Measurements from ENCODE around the gene CLMN. TPM values are rescaled to one million over a fixed set of nuclear protein-coding genes. Genes with fewer than 3 reads are reported as not detected.
A peak's percentile ranks its signal among the peaks of the same experiment; 100 is the strongest.

CLMN gene
- total and polyA plus RNA-seq, 2 of the 13 experiments (the other 11 are each of a cell fraction or from before 2014, with no cell fraction given) = 15.1 to 16.7 TPM

DNA sequence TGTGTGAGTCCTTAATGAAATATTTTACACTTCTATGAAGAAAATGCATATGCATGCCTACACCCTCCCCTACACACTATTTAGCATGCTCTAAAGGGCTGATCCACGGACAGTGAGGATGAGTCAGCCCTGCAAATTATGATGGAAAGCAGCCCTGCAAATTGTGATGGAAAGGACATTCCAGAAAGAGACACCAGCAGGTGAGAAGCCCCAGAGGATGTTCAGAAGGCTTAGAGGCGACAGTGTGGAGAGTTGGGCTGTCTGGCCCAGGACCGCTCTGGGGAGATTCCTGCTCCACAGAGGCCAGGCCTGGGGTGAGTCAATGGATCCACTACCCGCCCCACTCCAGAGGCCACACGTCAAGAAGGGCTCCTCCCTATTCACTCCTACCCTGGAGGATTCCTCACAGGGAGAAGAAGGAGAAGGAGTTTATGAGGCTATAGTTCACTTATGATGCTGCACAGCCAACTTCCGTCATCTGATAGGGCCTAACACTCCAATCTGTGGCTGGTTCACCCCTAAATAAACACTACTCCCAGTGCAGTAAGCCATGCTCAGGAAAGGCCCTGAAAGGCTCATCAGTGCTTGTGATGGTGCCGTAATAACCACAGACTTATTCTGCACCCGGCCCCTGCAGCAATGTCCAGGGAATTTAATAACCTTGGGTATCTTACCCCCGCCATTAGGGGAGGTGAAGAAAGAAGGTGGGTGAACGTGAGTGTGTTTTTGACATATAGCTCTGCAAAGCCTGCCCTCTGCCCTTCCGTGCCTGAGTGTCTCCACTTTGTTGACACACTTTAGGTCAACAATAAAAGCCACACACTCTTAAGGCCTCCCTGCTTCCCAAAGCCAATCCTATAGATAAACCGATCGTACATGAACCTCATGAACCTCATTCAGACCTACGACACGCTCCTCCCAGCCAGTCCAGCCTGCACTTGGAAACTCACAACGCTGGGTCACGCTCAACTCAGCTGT, 46.4 kb downstream of the CLMN start (continued):
- TF ChIP-seq, protein P1, sequence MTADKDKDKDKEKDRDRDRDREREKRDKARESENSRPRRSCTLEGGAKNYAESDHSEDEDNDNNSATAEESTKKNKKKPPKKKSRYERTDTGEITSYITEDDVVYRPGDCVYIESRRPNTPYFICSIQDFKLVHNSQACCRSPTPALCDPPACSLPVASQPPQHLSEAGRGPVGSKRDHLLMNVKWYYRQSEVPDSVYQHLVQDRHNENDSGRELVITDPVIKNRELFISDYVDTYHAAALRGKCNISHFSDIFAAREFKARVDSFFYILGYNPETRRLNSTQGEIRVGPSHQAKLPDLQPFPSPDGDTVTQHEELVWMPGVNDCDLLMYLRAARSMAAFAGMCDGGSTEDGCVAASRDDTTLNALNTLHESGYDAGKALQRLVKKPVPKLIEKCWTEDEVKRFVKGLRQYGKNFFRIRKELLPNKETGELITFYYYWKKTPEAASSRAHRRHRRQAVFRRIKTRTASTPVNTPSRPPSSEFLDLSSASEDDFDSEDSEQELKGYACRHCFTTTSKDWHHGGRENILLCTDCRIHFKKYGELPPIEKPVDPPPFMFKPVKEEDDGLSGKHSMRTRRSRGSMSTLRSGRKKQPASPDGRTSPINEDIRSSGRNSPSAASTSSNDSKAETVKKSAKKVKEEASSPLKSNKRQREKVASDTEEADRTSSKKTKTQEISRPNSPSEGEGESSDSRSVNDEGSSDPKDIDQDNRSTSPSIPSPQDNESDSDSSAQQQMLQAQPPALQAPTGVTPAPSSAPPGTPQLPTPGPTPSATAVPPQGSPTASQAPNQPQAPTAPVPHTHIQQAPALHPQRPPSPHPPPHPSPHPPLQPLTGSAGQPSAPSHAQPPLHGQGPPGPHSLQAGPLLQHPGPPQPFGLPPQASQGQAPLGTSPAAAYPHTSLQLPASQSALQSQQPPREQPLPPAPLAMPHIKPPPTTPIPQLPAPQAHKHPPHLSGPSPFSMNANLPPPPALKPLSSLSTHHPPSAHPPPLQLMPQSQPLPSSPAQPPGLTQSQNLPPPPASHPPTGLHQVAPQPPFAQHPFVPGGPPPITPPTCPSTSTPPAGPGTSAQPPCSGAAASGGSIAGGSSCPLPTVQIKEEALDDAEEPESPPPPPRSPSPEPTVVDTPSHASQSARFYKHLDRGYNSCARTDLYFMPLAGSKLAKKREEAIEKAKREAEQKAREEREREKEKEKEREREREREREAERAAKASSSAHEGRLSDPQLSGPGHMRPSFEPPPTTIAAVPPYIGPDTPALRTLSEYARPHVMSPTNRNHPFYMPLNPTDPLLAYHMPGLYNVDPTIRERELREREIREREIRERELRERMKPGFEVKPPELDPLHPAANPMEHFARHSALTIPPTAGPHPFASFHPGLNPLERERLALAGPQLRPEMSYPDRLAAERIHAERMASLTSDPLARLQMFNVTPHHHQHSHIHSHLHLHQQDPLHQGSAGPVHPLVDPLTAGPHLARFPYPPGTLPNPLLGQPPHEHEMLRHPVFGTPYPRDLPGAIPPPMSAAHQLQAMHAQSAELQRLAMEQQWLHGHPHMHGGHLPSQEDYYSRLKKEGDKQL (CRISPR knock-in tag; IDR thresholded peaks at IDR 0.05; ENCODE audit: low read depth) = peak; percentile 57; the same call in 1 of the 2 replicates
- TF ChIP-seq EP300 (IDR thresholded peaks at IDR 0.05; ENCODE audit: low read depth in 2 of 2, low read length in 2 of 2) (peak in 1 of 2 experiments; percentile 75; a peak in 2 of 4 replicates), EP300 (CRISPR knock-in tag; IDR thresholded peaks at IDR 0.05; ENCODE audit: borderline replicate concordance) (no peak), CBX2 (IDR thresholded peaks at IDR 0.05; ENCODE audit: low read depth, low read length) (no peak), CBX2 (CRISPR knock-in tag; IDR thresholded peaks at IDR 0.05; ENCODE audit: low read depth) (no peak), ZNF616 (CRISPR knock-in tag; IDR thresholded peaks at IDR 0.05; ENCODE audit: low read depth) (no peak), ZNF761 (CRISPR knock-in tag; conservative IDR thresholded peaks at IDR 0.05) (no peak), NCOA2 (CRISPR knock-in tag; IDR thresholded peaks at IDR 0.05) (0 out of 2 replicates have a peak, but pooled peaks have one; percentile 37), ZZZ3 (CRISPR knock-in tag; IDR thresholded peaks at IDR 0.05; ENCODE audit: borderline replicate concordance) (0 out of 2 replicates have a peak, but pooled peaks have one; percentile 42), ZNF619 (CRISPR knock-in tag; IDR thresholded peaks at IDR 0.05) (no peak)
- TF ChIP-seq, protein P2, sequence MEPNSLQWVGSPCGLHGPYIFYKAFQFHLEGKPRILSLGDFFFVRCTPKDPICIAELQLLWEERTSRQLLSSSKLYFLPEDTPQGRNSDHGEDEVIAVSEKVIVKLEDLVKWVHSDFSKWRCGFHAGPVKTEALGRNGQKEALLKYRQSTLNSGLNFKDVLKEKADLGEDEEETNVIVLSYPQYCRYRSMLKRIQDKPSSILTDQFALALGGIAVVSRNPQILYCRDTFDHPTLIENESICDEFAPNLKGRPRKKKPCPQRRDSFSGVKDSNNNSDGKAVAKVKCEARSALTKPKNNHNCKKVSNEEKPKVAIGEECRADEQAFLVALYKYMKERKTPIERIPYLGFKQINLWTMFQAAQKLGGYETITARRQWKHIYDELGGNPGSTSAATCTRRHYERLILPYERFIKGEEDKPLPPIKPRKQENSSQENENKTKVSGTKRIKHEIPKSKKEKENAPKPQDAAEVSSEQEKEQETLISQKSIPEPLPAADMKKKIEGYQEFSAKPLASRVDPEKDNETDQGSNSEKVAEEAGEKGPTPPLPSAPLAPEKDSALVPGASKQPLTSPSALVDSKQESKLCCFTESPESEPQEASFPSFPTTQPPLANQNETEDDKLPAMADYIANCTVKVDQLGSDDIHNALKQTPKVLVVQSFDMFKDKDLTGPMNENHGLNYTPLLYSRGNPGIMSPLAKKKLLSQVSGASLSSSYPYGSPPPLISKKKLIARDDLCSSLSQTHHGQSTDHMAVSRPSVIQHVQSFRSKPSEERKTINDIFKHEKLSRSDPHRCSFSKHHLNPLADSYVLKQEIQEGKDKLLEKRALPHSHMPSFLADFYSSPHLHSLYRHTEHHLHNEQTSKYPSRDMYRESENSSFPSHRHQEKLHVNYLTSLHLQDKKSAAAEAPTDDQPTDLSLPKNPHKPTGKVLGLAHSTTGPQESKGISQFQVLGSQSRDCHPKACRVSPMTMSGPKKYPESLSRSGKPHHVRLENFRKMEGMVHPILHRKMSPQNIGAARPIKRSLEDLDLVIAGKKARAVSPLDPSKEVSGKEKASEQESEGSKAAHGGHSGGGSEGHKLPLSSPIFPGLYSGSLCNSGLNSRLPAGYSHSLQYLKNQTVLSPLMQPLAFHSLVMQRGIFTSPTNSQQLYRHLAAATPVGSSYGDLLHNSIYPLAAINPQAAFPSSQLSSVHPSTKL (CRISPR knock-in tag; IDR thresholded peaks at IDR 0.05) = peak; percentile 84
- TF ChIP-seq, protein P3, sequence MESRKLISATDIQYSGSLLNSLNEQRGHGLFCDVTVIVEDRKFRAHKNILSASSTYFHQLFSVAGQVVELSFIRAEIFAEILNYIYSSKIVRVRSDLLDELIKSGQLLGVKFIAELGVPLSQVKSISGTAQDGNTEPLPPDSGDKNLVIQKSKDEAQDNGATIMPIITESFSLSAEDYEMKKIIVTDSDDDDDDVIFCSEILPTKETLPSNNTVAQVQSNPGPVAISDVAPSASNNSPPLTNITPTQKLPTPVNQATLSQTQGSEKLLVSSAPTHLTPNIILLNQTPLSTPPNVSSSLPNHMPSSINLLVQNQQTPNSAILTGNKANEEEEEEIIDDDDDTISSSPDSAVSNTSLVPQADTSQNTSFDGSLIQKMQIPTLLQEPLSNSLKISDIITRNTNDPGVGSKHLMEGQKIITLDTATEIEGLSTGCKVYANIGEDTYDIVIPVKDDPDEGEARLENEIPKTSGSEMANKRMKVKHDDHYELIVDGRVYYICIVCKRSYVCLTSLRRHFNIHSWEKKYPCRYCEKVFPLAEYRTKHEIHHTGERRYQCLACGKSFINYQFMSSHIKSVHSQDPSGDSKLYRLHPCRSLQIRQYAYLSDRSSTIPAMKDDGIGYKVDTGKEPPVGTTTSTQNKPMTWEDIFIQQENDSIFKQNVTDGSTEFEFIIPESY (CRISPR knock-in tag; IDR thresholded peaks at IDR 0.05) = no peak
- TF ChIP-seq, protein P4, sequence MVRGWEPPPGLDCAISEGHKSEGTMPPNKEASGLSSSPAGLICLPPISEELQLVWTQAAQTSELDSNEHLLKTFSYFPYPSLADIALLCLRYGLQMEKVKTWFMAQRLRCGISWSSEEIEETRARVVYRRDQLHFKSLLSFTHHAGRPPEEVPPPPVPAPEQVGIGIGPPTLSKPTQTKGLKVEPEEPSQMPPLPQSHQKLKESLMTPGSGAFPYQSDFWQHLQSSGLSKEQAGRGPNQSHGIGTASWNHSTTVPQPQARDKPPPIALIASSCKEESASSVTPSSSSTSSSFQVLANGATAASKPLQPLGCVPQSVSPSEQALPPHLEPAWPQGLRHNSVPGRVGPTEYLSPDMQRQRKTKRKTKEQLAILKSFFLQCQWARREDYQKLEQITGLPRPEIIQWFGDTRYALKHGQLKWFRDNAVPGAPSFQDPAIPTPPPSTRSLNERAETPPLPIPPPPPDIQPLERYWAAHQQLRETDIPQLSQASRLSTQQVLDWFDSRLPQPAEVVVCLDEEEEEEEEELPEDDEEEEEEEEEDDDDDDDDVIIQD (CRISPR knock-in tag; IDR thresholded peaks at IDR 0.05; ENCODE audit: low read depth) = no peak

Measured in HepG2 (cell line).